ENCODE data around the gene DOCK10.

- TF ChIP-seq EP300 (IDR thresholded peaks at IDR 0.05) (no peak), CTCF (IDR thresholded peaks at IDR 0.05) (no peak)
Observed at GRCh38 chr2:224903621-224904020, 138.6 kb downstream of the DOCK10 start.

Data from sigmoid colon (tissue), 4 donors.